RPMI7951 (cell line): Measurements from ENCODE around the gene DCAF17. TPM values are rescaled to one million over a fixed set of nuclear protein-coding genes. Genes with fewer than 3 reads are reported as not detected.
"Not testable (repeated sequence)": the region's sequence is repeated elsewhere in the genome, so short reads cannot be mapped to it uniquely, and the experiment has no call there.

Experiments used
- DNase-seq: peaks from one replicate; pipeline ENCODE4 v3.0.0-alpha.2; 2012; ENCODE audit warnings: low read depth
- total RNA-seq: library from RNA; depleted of rRNA; stranded (reverse); fragments of >200 nt; shearing (Covaris generic); gene quantifications from 2 replicates; pipeline ENCODE4 v1.2.3, GENCODE V29; 2014

Gene DCAF17
- total RNA-seq, 1 experiment from 2014 or later = 16.6 TPM

GRCh38 chr2:171452773-171453172, 18.7 kb downstream of the DCAF17 start:
- no peak for DNase-seq

- no peak for DNase-seq
These were observed 25.5 kb downstream of the DCAF17 start for GRCh38 chr2:171459498-171459897.

GRCh38 chr2:171460537-171460936, 26.5 kb downstream of the DCAF17 start:
- no peak for DNase-seq

GRCh38 chr2:171469176-171469575, 35.1 kb downstream of the DCAF17 start:
- DNase-seq = no peak

- DNase-seq = no peak
These were observed 36.1 kb downstream of the DCAF17 start for GRCh38 chr2:171470129-171470528.

GRCh38 chr2:171475979-171476378, 42.0 kb downstream of the DCAF17 start:
- DNase-seq = no peak

GRCh38 chr2:171478345-171478744, 44.3 kb downstream of the DCAF17 start:
- DNase-seq = no peak

- DNase-seq = no peak
These were observed 45.3 kb downstream of the DCAF17 start for GRCh38 chr2:171479154-171479814.

- DNase-seq = no peak
These were observed 46.9 kb downstream of the DCAF17 start for GRCh38 chr2:171480908-171481307.

GRCh38 chr2:171482308-171482707, 48.3 kb downstream of the DCAF17 start:
- no peak for DNase-seq

GRCh38 chr2:171482877-171483276, 48.9 kb downstream of the DCAF17 start:
- no peak for DNase-seq

GRCh38 chr2:171483793-171484192, 49.8 kb downstream of the DCAF17 start:
- no peak for DNase-seq

- DNase-seq = no peak
These were observed 51.1 kb downstream of the DCAF17 start for GRCh38 chr2:171485116-171485515.

- no peak for DNase-seq
These were observed 53.2 kb downstream of the DCAF17 start for GRCh38 chr2:171487201-171487600.

GRCh38 chr2:171487803-171488259, 53.8 kb downstream of the DCAF17 start:
- no peak for DNase-seq

- DNase-seq = no peak
These were observed 56.6 kb downstream of the DCAF17 start for GRCh38 chr2:171490577-171490976.

GRCh38 chr2:171491292-171491691, 57.3 kb downstream of the DCAF17 start:
- DNase-seq = no peak

- DNase-seq = no peak
These were observed 58.6 kb downstream of the DCAF17 start for GRCh38 chr2:171492664-171493063.

- DNase-seq = not testable (repeated sequence)
These were observed 63.6 kb downstream of the DCAF17 start for GRCh38 chr2:171497664-171498063.

GRCh38 chr2:171505374-171505773, 71.3 kb downstream of the DCAF17 start:
- DNase-seq = peak; percentile 55

- DNase-seq = no peak
These were observed 76.1 kb downstream of the DCAF17 start for GRCh38 chr2:171509945-171510731.

GRCh38 chr2:171512014-171512413, 78.0 kb downstream of the DCAF17 start:
- no peak for DNase-seq

- DNase-seq = no peak
These were observed 78.7 kb downstream of the DCAF17 start for GRCh38 chr2:171512683-171513195.
